ENCODE data around the gene TMC8. TPM values are rescaled to one million over a fixed set of nuclear protein-coding genes. Genes with fewer than 3 reads are reported as not detected.

The TMC8 gene
- total and polyA plus RNA-seq, 2 of the 8 experiments (the other 6 are each of a cell fraction or from before 2014, with no cell fraction given) = 1.00 to 2.8 TPM

DNA sequence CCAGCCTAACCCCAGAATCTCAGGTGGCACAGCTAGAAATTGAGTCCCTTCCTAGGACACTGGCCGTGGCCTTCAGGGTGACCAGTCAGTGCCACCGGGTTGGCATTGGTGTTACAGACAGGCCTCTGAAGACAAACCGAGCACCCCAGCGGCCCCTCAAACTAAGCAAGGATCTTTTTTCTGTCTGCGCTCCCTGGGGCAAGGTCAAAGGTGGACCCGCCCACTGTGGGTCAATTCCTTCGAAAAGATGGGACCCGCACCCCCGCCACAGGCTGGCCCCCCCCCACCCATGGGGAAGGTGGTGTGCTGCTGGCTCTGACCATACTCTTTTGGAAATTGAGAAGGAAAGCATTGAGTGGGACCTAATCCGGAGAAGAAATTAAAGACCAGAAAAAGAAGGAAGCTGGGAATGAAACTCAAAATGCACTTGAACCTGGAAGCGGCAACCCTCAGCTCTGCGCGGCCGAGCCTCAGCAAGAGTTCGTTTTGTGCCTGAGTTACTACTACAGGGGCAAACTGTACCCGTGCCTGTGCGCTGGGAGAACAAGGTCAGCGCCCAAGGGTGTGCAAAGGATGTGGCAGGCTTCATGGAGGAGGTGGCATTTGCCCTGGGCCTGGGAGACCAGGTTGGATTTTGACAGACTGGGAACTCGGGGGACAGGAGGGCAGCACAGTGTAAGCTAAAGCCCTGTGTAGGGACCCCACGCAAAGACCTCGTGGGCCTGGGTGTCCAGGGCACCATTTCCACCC lies 22.4 kb upstream of the TMC8 start:
- no peaks in the 10 kb centered on the region; a peak in 1 of 7 replicates for H3K4me1 ChIP-seq (replicated peaks in 1 of 4; ENCODE audit: control insufficient read depth in 3 of 4, insufficient read depth in 4 of 4, low read length in 3 of 4)

More for the DNA sequence above, 22.4 kb upstream of the TMC8 start:
- Histone ChIP-seq H3K79me2 (ENCODE audit: control insufficient read depth in 1 of 2, insufficient read depth in 2 of 2, low read length in 2 of 2) (no peaks in the 10 kb centered on the region), H3K9ac (replicated peaks in 1 of 4; ENCODE audit: extremely low read depth in 1 of 4, low read depth in 3 of 4, low read length in 3 of 4) (no peak overlapping the region), H3K4me3 (ENCODE audit: extremely low read depth in 1 of 4, insufficient read depth in 2 of 4, low read depth in 3 of 4, low read length in 4 of 4) (no peak overlapping the region; a peak in 1 of 8 replicates), H2AK5ac (ENCODE audit: low read depth, low read length) (no peak overlapping the region), H4K8ac (ENCODE audit: extremely low read depth, insufficient read depth, low read length) (no peak overlapping the region), H3K23ac (ENCODE audit: insufficient read length) (no peak overlapping the region), H2AFZ (ENCODE audit: low read length) (no peak overlapping the region), H3K27ac (ENCODE audit: low read depth, low read length) (no peak overlapping the region; the same call in 1 of the 2 replicates), H3K56ac (replicated peaks; ENCODE audit: insufficient read length, low read depth, low read length) (no peak overlapping the region), H3K23me2 (ENCODE audit: low read depth, low read length) (no peaks in the 10 kb centered on the region), H3K4ac (replicated peaks; ENCODE audit: insufficient read length, low read depth, low read length) (no peak overlapping the region), H3K36me3 (ENCODE audit: control insufficient read depth in 2 of 4, insufficient read depth in 4 of 4, low read length in 3 of 4) (peaks cover 2 to 26% (median 15%) of the 10 kb centered on the region in 4 experiments; a peak in 6 of 8 replicates), H2BK15ac (ENCODE audit: low read length) (no peak overlapping the region), H4K5ac (ENCODE audit: insufficient read length, low read depth, low read length) (no peak overlapping the region), H3K79me1 (ENCODE audit: low read depth, low read length) (no peaks in the 10 kb centered on the region), H4K20me1 (replicated peaks in 1 of 2; ENCODE audit: control insufficient read depth in 1 of 2, insufficient read depth in 2 of 2, low read length in 2 of 2) (peaks cover 2 to 3% of the 10 kb centered on the region in 2 experiments), H2BK20ac (ENCODE audit: low read length) (no peak overlapping the region), H4K91ac (replicated peaks; ENCODE audit: insufficient read length, low read length) (no peak overlapping the region), H2BK120ac (replicated peaks; ENCODE audit: low read depth, low read length) (no peak overlapping the region), H2BK5ac (ENCODE audit: low read depth, low read length) (no peak overlapping the region), H3K4me2 (ENCODE audit: insufficient read depth in 1 of 2, low read depth in 2 of 2, low read length in 2 of 2) (no peak overlapping the region), H3K9me3 (ENCODE audit: insufficient read depth in 2 of 2, low read depth in 1 of 2, low read length in 1 of 2) (no peaks in the 10 kb centered on the region), H3K18ac (ENCODE audit: extremely low read depth, low read length) (no peak overlapping the region), H3K14ac (ENCODE audit: insufficient read length) (no peak overlapping the region), H2BK12ac (ENCODE audit: low read depth, low read length) (no peak overlapping the region), H3K27me3 (replicated peaks in 1 of 4; ENCODE audit: control insufficient read depth in 3 of 4, extremely low read depth in 1 of 4, insufficient read depth in 3 of 4, low read length in 3 of 4) (no peaks in the 10 kb centered on the region)
- ChIA-PET CTCF (ENCODE audit: partially characterized antibody) (interaction anchor here (0.8 to 3.0 kb wide), 7 partner anchors 11 to 253 kb away, joined by 3 to 8 read pairs (median 4); no protein-coding TSS in a partner anchor), POLR2A (ENCODE audit: partially characterized antibody) (interaction anchor here (0.9 to 1.5 kb wide), 6 partner anchors 8 to 78 kb away, joined by 3 read pairs; partner anchors contain the start of gene TK1)
- DNase-seq (ENCODE audit: low read depth in 1 of 2, low spot score in 2 of 2) (no peak), FAIRE-seq (no peak)
- 90% methylated on average over 16 of the region's 21 CpGs; no CpG with 5 or more reads in 1 of the 2 experiments for WGBS, 2 experiments (ENCODE audit: extremely low coverage in 1 of 2, insufficient coverage in 1 of 2, insufficient read length in 1 of 2, insufficient replicate concordance in 2 of 2, low coverage in 1 of 2, low lambda C conversion rate in 2 of 2, missing lambda C conversion rate in 1 of 2)
- TF ChIP-seq SP4 (IDR thresholded peaks at IDR 0.05; ENCODE audit: low read length) (no peak), KDM4A (IDR thresholded peaks at IDR 0.05; ENCODE audit: low read depth, low read length, severe bottlenecking) (no peak), EP300 (IDR thresholded peaks at IDR 0.05; ENCODE audit: borderline replicate concordance in 1 of 2, low read depth in 2 of 2, low read length in 2 of 2) (no peak), CBX8 (IDR thresholded peaks at IDR 0.05; ENCODE audit: borderline replicate concordance, low read depth, low read length) (no peak)

Measured in H1 (cell line).